GM12801 (cell line): ENCODE data around the gene BNIPL.

Experiments
- CTCF ChIP-seq: IDR thresholded peaks from one replicate; pipeline ENCODE4 v1.5.1; 2011; ENCODE audit warnings: control low read depth; ENCODE audit not compliant: insufficient read length; ENCODE audit errors: extremely low read depth

Gene BNIPL

GRCh38 chr1:151070474-151071276, 34.3 kb downstream of the BNIPL start, which contains the start of gene GABPB2:
TSS of gene GABPB2 (plus strand) at chr1:151070761. CDS start at chr1:151088190, 17,429 bp downstream.
- no peak for TF ChIP-seq CTCF

- TF ChIP-seq CTCF = no peak
These were observed 35.8 kb downstream of the BNIPL start for GRCh38 chr1:151072224-151072623.

GRCh38 chr1:151085953-151086559, 49.7 kb downstream of the BNIPL start:
- TF ChIP-seq CTCF = no peak
